Amniotic epithelial cell (primary cell): Measurements from ENCODE around the gene BRF1.
"Not testable (repeated sequence)": the region's sequence is repeated elsewhere in the genome, so short reads cannot be mapped to it uniquely, and the experiment has no call there.

Experiments used
- DNase-seq: peaks from one replicate; pipeline ENCODE4 v3.0.0-alpha.2; 2010; ENCODE audit warnings: low read depth

BRF1 gene

GRCh38 chr14:105332350-105332874 lies 31.6 kb upstream of the BRF1 start:
- DNase-seq = no peak

- DNase-seq = no peak
These were observed 31.0 kb upstream of the BRF1 start for GRCh38 chr14:105331575-105332349.

GRCh38 chr14:105330491-105330895 lies 29.7 kb upstream of the BRF1 start:
- DNase-seq = peak; percentile 17

GRCh38 chr14:105329411-105330150 lies 28.8 kb upstream of the BRF1 start:
- no peak for DNase-seq

GRCh38 chr14:105328678-105329390 lies 28.0 kb upstream of the BRF1 start:
- no peak for DNase-seq

- DNase-seq = no peak
These were observed 27.4 kb upstream of the BRF1 start for GRCh38 chr14:105328070-105328677.

GRCh38 chr14:105327695-105328045 lies 26.9 kb upstream of the BRF1 start:
- DNase-seq = not testable (repeated sequence)

- DNase-seq = no peak
These were observed 26.3 kb upstream of the BRF1 start for GRCh38 chr14:105326891-105327694.

- DNase-seq = no peak
These were observed 25.7 kb upstream of the BRF1 start for GRCh38 chr14:105326568-105326867.

- DNase-seq = no peak
These were observed 25.1 kb upstream of the BRF1 start for GRCh38 chr14:105325716-105326567.

GRCh38 chr14:105325303-105325702 lies 24.5 kb upstream of the BRF1 start:
- no peak for DNase-seq

GRCh38 chr14:105324871-105325270 lies 24.1 kb upstream of the BRF1 start:
- DNase-seq = no peak

GRCh38 chr14:105324080-105324778 lies 23.4 kb upstream of the BRF1 start:
- DNase-seq = no peak

- no peak for DNase-seq
These were observed 22.9 kb upstream of the BRF1 start for GRCh38 chr14:105323663-105324062.

- DNase-seq = no peak
These were observed 22.2 kb upstream of the BRF1 start for GRCh38 chr14:105322791-105323556.

GRCh38 chr14:105317546-105317945 lies 16.7 kb upstream of the BRF1 start:
- DNase-seq = peak; percentile 27

- peak; percentile 13 for DNase-seq
These were observed 16.2 kb upstream of the BRF1 start for GRCh38 chr14:105316968-105317510.

- no peak for DNase-seq
These were observed 15.8 kb upstream of the BRF1 start for GRCh38 chr14:105316577-105316941.
